HG02943 (cell line): Measurements from ENCODE around the gene STAC3.

Experiments
- ATAC-seq: cut with Tn5 transposase; IDR thresholded peaks from one replicate; pipeline ENCODE4 v1.9.1; 2021; ENCODE audit warnings: mild to moderate bottlenecking, low read depth, moderate library complexity; ENCODE audit not compliant: unreplicated experiment

Gene STAC3

DNA sequence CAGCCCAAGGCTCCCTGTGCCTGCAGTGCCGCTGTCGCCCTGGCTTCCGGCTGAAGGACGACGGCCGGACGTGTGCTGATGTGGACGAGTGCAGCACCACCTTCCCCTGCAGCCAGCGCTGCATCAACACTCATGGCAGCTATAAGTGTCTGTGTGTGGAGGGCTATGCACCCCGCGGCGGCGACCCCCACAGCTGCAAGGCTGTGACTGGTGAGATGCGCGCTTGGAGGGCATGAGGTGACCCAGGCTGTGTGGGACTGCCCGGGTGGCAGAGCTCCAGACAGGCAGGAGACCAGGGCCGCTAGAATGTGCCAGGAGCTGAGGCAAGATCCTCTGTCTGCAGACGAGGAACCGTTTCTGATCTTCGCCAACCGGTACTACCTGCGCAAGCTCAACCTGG lies 54.0 kb downstream of the STAC3 start:
- ATAC-seq, result no peak

DNA sequence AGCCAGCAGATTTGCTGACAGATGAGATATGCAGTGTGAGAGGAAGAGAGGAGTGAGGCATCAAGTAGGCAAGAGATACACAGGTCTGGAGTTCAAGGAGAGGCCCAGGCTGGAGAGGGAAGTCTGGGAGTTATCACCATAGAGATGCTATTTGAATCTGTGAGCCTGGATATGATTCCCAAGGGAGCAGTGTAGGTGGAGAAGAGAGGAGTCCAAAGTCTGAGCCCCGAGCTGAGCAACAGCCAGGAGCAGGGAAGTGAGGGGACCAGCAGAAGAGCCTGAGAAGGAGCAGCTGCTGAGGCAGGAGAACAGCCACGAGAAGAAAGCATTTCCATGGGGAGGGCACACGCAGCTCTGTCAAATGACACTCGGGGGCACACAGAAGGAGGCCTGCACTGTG lies 54.5 kb downstream of the STAC3 start:
- ATAC-seq, result no peak

DNA sequence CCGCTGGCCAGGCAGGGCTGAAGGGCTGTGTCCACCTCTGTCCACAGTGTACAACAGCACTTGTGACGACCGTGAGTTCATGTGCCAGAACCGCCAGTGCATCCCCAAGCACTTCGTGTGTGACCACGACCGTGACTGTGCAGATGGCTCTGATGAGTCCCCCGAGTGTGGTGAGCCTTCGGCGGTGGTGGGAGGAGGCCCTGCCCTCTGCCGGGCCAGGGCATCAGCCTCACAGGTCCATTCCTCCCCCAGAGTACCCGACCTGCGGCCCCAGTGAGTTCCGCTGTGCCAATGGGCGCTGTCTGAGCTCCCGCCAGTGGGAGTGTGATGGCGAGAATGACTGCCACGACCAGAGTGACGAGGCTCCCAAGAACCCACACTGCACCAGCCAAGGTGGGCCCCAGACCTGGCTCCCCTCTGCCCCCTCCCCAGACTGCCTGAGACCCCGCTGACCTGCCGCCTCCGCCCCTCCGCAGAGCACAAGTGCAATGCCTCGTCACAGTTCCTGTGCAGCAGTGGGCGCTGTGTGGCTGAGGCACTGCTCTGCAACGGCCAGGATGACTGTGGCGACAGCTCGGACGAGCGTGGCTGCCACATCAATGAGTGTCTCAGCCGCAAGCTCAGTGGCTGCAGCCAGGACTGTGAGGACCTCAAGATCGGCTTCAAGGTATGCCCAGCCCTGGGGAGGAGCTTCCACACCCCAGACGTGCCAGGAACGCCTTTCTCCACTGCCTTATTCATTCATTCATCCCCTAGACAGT lies 55.2 kb downstream of the STAC3 start:
- no peak for ATAC-seq

DNA sequence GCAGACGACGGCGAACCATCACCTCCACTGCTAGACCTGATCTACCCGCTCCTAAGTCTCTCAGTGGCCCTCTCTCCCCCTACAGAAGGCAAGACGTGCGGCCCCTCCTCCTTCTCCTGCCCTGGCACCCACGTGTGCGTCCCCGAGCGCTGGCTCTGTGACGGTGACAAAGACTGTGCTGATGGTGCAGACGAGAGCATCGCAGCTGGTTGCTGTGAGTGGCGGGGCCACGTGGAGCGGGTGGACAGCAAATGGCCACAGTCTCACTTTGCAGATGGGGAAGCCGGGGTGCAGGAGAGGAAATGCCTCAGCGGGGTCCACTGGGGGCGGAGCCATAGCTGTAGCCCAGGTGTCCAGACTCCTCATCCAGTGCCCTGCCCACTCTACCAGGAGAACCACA lies 55.8 kb downstream of the STAC3 start:
- ATAC-seq, result no peak

DNA sequence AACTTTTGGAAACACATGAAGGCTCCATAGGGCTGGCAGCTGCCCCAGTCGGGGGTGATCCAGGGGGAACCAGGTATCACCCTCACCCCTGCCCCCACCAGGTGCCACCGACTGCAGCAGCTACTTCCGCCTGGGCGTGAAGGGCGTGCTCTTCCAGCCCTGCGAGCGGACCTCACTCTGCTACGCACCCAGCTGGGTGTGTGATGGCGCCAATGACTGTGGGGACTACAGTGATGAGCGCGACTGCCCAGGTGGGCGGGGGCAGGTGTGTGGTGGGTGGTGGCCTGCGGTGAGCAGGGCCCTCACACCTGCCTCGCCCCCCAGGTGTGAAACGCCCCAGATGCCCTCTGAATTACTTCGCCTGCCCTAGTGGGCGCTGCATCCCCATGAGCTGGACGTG lies 56.7 kb downstream of the STAC3 start:
- ATAC-seq, result no peak

DNA sequence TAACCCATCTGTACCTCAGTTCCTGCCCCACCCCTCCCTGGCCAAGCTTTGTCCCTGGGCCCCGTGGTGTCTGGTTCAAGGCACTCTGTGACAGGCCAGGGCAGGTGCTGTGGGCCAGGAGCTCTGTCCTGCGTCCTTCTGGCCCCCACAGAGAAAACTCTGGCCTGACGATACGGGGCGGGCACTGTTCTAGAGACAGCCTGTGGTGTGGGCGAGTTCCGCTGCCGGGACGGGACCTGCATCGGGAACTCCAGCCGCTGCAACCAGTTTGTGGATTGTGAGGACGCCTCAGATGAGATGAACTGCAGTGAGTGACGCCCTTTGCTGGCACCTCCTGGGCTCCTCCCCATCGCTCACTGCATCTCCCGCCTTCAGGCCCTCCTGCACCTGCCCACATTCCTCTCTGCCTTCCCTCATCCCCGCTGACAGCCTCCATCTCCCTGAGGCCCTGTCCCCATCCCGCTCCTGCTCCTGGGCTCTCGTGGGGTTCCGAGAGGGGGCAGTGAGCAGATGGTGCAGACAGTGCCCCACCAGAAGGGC lies 57.2 kb downstream of the STAC3 start:
- ATAC-seq, result no peak
